ENCODE data around the gene CKMT2.
"Not testable (repeated sequence)": the region's sequence is repeated elsewhere in the genome, so short reads cannot be mapped to it uniquely, and the experiment has no call there.

Gene CKMT2

DNA sequence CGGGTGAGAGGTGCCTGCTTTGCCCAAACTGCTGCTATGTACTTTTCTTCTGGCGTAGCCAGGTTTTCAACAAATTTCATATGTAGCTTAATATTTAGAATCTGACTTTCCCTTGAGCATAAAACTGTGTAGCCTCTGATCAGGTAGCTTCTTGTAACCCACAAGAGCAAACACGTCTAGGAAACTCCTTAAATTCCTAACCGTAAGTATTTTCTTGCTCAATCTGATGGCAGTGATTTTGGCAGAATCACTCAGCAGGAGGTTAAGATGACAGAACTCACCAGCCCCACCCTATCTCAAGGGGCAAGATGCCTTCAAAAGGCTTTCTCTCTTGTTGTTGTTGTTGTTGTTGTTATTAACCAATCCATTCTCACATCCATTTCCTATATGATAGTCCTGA, 20.8 kb downstream of the CKMT2 start:
- no peak for DNase-seq

DNA sequence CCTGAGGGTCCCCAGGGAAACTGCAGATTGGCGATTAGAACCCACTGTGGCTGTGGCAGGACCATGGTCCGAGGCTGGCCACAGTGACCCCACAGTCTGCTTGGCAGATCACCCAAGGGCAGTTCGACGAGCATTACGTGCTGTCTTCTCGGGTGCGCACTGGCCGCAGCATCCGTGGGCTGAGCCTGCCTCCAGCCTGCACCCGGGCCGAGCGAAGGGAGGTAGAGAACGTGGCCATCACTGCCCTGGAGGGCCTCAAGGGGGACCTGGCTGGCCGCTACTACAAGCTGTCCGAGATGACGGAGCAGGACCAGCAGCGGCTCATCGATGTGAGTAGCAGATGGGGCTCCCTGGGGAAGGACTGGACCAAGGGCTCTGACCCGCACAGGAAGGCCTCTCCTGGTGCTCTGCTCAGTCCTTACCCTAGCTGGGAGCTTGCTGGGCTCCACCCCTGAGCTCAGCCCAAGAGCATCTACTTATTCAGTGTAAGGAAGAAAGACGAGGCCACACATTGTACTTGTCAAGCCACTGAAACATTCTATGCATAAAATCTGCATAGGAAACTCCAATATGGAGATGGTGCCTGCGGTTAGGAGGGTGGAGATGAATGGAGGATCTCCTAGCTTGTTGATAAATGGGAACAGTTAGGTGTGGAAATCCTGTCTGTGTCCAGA, 21.9 kb downstream of the CKMT2 start:
- no peak for DNase-seq

DNA sequence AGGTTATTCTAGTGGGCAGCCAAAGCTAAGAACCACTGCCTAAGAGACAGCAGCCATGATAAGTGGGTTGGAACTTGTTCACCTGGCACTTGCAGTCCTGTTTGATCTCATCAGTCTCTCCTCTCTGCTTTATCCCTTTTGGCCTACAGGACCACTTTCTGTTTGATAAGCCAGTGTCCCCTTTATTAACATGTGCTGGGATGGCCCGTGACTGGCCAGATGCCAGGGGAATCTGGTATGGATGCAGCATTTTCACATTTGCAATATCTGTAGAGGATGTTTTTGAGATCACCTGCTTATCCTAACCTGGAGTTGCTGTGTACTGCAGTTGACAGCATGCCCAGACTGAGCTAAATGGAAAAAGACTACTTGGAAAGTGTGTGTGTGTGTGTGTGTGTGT, 23.6 kb downstream of the CKMT2 start:
- no peak for DNase-seq

DNA sequence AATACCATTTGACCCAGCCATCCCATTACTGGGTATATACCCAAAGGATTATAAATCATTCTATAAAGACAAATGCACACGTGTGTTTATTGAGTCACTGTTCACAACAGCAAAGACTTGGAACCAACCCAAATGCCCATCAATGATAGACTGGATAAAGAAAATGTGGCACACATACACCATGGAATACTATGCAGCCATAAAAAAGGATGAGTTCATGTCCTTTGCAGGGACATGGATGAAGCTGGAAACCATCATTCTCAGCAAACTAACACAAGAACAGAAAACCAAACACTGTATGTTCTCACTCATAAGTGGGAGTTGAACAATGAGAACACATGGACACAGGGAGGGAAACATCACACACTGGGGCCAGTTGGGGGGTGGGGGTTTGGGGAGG, 29.7 kb downstream of the CKMT2 start:
- DNase-seq = not testable (repeated sequence)

DNA sequence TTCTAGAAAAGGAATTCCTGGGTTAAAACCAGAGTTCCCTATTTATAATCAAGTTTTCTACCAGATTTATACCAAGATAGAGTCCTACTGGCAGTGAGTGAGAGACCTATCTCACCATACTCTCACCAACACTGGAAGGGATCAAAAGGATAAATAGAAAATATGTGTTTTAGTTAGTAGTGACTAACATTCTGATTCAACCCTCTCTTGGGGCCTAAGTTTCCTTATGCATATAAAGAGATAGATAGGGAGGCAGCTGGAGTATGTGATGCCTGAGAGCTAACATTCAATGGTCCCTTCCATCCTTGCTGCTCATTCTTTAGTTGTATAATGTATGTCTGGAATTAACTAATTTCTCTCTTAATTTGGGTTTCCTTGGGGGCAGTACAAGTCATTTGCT, 32.0 kb downstream of the CKMT2 start:
- no peak for DNase-seq

DNA sequence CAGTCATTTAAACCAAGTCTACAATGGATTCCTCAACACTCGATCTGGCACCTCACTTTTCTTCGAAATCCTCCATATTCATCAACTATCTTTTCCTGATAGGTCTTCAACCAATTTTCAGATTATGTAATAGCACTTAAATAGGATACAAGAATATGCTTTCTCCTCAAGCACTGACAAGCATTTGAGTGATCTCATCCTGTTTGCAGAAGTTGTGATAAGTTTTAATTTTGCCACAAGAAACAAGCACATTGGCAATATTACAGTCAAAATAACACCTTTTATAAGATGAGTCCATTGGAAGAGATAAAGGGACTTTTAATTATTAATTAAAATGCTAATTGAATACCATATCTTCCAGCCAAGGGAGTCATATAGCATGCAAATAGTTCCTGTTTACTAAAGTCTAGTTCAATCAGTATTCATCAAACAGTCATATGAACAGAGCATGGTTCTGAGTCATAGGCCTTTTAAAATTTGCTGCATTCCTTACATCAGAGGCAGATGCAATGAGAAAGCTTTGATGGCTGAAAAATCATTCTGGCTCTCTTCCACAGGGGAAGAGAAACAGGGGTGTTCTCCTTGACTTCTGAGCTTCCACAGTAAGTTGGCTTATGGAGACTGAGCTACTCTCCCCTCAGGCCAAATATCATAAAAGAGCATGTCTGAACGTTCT, 35.5 kb downstream of the CKMT2 start:
- DNase-seq = no peak

DNA sequence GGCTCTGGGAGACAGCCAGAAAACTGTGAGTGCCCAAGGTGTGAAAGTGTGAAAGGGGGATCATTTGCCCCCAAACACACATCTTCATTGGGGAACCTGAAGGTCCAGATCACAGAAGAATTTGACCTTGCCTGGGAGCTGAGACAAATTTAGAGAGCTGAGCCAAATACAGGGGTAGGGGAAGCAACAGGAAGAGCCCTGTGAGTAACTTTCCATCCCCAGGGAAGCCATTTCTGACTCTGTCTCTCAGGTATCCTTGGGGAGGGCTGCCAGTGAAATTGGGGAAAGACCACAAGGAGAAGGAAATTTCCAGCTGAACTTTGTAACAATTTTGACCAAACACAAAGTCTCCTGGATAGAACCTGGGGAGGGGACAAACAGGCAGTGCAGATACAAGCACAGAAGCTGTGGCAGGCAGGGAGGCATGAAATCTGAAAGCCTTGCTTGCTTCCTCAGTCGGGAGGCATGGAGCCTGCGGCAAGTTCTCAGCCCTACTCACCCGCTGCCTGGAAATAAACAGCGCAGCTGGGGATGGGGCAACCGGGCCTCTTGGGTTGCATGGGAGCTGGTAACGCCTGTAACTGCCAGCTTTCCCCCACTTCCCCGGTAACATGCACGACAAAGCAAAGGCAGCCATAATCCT, 36.8 kb downstream of the CKMT2 start:
- no peak for DNase-seq

DNA sequence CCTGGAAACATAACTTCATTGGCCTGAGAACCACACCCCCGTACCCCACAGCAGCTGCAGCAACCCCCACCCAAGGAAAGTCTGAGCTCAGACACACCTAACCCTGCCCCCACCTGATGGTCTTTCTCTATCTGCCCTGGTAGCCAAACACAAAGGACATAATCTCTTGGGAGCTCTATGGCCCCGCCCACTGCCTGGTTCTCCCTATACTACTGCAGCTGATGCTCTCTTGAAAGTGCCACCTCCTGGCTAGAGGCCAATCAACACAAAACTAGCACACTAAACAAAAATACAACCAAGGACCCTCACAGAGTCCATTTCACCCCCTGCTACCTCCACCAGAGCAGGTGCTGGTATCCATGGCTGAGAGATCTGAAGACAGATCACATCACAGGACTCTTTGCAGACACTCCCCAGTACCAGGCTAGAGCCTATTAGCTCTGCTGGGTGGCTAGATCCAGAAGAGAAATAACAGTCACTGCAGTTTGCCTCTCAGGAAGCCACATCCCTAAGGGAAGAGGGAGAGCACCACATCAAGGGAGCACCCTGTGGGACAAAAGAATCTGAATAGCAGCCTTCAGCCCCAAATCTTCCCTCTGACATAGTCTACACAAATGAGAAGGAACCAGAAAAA, 37.4 kb downstream of the CKMT2 start:
- peak; percentile 67 for DNase-seq

DNA sequence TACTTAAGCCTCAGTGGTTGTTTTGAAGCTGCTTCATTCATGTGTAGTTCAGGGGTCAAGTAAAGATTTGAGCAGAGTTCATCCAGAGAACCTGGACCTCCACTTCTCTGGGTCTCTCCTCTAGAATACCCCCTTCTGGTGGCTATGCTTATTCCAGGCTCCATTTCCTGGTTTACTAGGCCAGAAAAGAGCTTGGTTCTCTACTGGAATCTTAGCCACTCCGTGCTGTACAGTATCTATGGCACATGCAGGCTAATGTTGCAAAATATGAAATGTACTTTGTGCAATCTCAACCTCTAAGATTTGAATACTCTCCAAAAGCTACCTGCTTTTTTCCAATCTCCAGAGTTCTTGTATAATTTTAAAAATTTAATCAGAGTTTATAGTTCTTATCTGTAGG, 50.9 kb downstream of the CKMT2 start:
- DNase-seq = no peak

DNA sequence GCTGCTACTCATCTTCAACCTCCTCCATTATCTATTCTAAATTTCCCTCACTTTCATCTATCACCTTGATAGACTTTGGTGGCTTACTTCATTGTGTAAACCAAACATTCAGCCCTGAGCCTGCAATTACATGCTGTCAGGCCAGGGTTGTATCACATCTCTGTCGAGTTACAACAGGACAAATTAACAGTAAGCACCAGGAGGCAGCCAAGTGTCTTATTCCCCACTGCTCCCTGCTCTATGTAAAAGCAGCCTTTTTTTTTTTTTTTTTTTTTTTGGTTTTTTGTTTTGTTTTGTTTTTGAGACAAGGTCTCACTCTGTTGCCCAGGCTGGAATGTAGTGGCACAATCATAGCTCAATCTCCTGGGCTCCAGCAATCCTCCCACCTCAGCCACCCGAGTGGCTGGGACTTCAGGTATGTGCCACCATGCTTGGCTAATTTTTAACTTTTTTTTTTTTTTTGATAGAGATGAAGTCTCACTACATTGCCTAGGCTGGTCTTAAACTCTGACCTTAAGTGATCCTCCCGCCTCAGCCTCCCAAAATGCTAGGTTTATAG, 53.0 kb downstream of the CKMT2 start:
- no peak for DNase-seq

DNA sequence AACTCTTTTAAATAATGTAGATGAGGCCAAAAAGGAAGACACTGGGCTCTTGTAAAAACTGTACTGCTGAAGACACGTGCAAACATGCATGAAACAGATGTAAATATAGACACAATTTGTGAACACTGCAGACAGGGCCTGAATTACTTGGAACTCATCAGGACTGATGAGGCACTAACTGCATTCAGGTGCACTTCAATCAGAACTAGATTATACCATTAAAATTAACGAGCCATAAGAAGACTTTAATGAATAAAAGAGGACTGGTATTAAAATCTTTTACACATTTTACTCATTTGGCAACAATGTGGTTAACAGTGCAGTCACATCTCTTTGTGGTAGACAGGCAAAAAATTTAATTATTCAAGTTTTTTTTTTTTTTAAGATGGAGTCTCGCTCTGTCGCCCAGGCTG, 54.9 kb downstream of the CKMT2 start:
- DNase-seq = peak; percentile 4

DNA sequence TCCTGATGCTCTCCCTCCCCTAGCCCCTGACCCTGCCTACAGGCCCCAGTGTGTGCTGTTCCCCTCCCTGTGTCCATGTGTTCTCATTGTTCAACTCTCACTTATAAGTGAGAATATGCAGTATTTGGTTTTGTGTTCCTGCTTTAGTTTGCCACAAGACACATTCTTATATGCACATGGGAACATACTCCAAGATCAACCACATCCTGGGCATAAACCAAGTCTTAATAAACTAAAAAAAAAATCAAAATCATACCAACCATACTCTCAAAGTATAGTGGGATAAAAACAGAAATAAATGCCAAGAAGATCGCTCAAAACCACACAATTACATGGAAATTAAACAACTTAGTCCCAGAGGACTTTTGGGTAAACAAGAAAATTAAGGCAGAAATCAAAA, 57.0 kb downstream of the CKMT2 start:
- DNase-seq = no peak

DNA sequence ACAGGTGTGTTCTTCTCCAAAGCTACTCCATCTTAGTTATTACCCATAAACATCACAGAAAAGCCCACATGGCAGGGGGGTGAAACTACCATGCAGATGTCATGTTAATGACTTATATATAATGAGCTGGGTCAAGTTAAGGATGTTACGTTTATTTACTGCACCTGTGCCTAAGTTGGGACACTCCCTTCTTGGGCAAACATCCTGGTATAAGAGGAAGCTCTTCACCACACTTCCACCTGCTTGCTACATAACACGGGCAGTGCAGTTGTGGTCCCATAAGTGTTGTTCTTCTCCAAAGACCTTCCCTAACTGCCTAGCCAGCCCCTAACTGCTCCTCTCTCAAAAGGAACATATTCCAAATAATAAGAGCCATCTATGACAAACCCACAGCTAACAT, 59.0 kb downstream of the CKMT2 start:
- DNase-seq = no peak

DNA sequence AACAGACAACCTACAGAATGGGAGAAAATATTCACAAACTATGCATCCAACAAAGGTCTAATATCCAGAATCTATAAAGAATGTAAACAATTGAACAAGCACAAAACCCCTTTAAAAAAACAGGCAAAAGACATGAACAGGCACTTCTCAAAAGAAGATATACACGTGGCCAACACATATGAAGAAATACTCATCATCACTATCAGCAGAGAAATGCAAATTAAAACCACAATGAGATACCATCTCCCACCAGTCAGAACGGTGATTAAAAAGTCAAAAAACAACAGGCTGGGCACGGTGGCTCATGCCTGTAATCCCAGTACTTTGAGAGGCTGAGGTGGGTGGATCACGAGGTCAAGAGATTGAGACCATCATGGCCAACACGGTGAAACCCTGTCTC, 60.9 kb downstream of the CKMT2 start:
- DNase-seq = not testable (repeated sequence)

DNA sequence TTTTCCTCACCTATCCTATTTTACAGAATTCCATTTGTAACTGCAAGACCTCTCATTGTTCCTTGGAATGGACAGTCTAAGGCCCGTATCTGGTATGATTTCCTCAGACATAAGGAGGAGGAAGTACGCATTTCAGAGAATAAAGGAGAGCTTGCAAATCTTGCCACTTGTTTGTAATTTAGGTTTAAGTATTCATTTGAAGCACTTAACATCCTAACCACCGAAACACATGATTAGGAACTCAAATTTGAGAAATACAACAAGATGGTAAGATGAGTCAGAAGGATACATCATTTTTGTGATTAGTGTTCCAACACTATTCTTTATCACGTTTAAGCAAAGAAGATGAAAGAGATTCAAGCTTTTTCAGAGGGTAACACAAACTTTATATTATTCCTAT, 64.4 kb downstream of the CKMT2 start:
- no peak for DNase-seq

DNA sequence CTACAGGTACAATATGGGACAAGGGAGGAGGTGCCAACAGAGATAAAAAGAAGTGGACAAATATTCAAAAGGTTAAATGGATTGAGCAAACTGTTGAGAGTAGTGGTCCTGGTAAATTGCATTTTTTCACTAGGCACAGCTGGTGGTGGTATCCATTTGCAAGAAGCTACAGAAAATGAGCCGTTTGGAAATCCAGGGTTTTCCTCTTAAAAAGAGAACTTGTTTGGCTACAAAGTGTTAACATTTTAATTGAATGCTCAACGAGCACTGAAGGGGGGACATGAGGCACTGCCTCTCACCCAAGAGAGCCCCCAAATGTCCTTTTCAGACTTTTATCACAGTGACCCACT, 67.8 kb downstream of the CKMT2 start:
- DNase-seq = no peak

DNA sequence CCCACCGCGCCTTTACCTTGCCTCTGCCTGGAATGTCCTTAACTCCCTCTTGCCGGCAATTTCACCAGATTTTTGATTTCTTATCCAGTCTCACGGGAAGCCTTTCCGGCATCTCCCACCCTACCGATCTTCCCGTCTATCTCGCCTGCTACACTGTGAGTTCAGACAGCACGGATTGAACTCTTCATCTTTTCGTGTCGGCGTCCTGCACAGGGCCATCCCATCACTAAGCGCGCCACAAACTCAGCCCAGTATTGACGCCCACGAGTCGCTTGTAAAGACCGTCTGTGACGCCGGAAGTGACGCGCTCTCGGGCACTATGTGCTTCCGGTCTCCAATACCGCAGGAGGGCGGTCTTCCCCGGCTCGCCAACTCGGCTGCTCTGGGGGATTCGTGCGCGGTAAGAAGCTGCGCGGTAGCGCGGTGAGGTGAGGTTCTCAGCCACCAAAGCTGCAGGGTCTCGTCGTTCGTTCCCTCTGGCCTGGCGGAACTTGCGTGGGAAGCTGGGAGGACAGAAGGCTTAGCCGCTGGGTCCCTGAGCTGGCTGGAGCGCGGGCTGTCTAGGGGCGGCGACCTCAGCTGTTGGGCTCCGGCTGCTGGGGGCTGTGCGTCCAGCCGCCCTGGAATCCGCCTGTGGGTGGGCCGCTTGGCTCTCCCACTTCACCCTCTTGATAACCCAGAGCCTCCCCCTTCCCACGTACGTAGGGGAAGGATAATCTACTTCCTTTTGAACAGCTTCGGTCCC, 68.3 kb downstream of the CKMT2 start, which contains the start of gene ZCCHC9:
TSS of gene ZCCHC9 (plus strand) at position 317 of the 745 bp plus-strand sequence. CDS start 3,171 bp downstream, outside the sequence.
- DNase-seq = peak; percentile 94

DNA sequence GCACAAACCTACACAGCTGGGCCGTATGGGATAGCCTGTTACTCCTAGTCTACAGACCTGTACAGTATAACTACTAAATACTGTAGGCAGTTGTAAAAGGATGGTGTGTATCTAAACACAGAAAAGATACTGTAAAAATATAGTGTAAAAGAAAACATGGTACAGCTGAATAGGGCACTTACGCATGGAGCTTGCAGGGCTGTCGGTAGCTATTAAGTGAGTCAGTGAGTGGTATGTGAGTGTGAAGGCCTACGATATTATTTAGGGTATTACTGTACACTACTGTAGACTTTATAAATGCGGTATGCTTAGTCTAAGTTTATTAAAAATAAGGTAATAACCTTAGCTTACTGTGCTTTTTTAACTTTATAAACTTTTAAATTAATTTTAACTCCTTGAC, 69.5 kb downstream of the CKMT2 start:
- no peak for DNase-seq

DNA sequence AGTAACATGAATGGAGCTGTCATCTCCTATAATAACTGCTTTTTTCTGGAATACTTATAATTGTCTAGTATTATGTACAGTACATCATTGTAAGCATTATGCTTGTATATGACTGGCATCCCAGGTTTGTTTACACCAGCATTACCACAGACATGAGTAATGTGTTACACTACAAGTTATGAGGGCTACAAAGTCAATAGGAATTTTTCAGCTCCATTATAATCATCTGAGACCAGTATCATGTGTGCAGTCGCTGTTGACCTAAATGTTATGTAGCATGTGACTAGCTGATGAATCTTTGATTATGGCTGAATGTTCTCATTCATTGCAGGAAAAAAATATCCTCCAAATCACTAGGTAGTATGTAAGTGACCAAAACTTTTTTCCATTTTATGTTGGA, 70.4 kb downstream of the CKMT2 start:
- no peak for DNase-seq

DNA sequence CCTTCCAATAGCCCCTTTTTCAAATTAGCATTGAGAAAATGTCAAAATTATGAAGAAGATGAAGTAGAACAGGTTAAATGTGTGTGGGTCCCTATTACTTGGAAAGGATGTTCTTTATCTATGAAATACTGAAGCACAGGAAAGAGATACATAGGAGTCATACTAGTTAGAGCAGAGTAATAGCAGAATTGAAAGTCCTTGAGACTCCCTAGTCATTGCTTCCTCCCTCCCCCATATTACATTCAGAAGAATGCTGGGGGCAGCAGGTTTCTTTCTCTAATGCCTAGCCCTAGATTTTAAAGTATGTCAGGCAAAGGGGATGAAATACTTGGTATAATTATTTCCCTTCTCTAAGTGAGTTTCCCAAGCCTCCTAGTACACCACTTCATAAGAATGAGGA, 72.7 kb downstream of the CKMT2 start:
- no peak for DNase-seq

DNA sequence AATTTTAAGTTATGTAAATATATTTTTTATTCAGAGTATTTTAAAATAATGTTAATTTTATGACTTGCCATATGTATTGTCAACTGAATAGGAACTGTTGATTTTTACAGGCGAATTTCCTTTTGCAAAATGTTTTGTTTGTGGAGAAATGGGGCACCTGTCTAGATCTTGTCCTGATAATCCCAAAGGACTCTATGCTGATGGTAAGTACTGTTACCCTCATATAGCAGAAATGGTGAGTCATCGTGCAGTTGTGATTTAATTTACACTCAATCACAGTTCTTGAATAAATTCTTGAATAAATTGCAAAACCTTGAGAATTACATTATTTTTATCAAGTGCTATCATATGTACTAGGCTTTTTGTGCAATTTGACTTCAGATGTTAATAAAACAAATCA, 75.7 kb downstream of the CKMT2 start:
- DNase-seq = no peak

DNA sequence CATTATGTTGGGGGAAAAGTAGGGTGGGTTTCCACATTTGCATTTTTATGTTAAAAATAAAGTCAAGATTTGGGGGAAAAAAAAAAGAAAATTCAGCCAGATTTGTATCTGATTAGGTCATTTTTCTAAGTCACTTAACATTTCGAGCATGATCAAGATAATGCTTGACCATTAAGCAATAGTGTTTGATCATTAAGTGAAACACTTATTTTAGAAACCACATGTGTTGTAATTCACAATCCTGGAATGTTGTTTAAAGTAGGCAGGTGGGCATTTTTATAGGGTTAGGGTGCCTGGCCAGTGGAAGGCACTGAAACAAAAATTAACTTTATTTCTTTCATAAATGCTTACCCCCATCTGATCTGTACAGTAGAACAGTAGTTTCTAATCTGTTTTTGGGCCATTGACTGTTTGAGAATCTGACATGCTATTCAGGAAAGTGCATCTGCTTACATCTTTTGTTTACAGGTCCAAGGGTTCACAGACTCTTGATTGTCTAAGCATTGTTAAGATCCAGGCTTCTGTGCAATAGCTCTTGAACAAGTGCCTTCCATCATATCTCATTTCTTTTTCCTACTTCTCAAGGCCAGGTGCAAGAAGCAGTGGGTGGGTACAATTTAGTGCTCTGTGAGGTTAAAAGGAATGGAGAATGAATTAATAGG, 77.4 kb downstream of the CKMT2 start:
- no peak for DNase-seq
